ENCODE results near the gene KANK3.
"Not testable (repeated sequence)": the region's sequence is repeated elsewhere in the genome, so short reads cannot be mapped to it uniquely, and the experiment has no call there.

KANK3 gene

DNA sequence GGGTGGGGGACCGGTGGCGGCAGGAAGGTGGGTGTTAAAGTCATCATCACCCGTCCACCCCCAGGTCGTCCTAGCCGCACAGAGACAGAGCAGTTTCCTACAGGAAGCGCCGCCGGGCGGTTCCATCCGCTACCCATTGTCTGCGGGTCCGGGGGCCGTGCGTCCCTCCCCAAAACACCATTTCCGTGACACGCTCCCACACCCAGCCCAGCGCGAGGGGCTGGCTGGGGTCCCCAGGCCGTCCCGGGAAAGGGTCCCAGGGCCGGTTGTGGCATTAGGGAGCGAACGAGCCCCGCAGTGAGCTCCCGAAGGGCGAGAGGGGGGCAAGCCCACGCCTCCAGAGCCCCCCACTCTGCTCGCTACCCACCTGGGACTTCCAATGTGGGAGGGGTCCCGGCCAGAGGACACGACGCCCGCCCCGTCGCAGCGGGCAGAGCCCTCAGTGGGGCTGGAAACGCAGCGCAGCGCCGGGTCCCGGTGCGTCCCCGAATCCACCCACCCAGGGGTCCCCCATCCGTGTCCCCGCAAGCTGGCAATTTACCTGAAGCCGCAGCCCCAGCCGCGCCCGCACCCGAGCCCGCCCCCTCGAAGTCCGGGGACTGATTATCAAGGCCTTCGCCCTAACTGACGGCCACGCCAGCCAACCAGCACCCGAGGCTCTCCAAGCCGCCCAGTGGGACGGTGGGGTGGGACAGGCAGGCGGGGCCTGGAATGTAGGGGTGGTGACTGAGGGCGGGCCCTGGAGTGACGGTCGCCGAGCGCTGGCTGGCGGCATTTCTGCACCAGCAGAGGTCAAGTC lies at the start of gene KANK3:
TSS of gene KANK3 (minus strand) at position 579 of the 799 bp plus-strand sequence. CDS start 5,434 bp downstream, outside the sequence.
- DNase-seq (ENCODE audit: low read depth in 3 of 3): peak; percentile 82 to 95 (median 85)

GRCh38 chr19:8392017-8392591 lies 49.0 kb upstream of the KANK3 start:
- no peak for DNase-seq (ENCODE audit: low read depth in 3 of 3)

DNA sequence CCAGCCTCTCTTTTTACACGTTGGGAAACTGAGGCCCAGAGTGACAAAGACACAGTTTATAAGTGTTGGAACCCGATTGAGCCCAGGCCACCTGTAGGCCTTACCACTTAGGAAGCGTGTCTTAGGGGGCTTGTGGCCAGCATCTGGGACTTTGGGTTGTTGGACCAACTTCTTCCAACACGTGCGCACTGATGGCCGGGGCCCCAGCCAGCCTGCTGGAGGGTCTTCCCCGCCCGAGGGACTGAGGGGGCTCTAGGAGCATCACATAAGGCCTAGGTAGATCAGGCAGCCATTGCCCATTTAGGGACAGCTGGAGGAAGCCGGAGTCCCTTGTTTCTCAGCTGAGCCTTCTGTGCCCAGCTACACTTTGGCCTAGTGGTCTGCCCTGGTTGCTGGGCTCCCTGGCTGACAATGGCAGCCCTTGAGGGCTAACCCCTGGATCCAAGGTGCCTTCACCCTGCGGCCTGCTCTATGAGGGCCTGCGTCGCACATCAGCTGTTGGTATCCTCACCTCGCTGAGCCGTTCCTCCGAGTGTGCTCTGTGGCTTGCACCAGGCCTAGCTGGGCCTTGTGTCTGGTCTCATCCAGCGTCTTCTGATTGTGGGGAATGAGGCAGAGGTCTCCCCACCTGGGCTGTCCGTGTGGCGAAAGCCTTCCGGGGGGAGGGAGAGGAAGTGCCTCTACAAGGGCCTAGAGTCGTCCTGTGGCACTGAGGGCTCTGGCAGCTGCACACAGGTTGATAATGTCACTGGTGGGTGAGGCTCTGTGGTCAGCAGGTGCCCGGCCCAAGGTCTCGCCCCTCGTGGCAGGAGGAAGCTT lies 48.3 kb upstream of the KANK3 start:
- DNase-seq (ENCODE audit: low read depth in 3 of 3): no peak

- peak; percentile 82 to 95 (median 86) for DNase-seq (ENCODE audit: low read depth in 3 of 3)
These were observed 47.5 kb upstream of the KANK3 start for GRCh38 chr19:8390617-8390981.

- DNase-seq (ENCODE audit: low read depth in 3 of 3): peak; percentile 91 to 99 (median 97)
These were observed 47.0 kb upstream of the KANK3 start, which contains the start of gene RAB11B for GRCh38 chr19:8389891-8390616. Gene RAB11B (plus strand): TSS chr19:8390360. CDS start chr19:8390417, 57 bp downstream.

- DNase-seq (ENCODE audit: low read depth in 3 of 3): no peak
These were observed 45.5 kb upstream of the KANK3 start for GRCh38 chr19:8388612-8388958.

DNA sequence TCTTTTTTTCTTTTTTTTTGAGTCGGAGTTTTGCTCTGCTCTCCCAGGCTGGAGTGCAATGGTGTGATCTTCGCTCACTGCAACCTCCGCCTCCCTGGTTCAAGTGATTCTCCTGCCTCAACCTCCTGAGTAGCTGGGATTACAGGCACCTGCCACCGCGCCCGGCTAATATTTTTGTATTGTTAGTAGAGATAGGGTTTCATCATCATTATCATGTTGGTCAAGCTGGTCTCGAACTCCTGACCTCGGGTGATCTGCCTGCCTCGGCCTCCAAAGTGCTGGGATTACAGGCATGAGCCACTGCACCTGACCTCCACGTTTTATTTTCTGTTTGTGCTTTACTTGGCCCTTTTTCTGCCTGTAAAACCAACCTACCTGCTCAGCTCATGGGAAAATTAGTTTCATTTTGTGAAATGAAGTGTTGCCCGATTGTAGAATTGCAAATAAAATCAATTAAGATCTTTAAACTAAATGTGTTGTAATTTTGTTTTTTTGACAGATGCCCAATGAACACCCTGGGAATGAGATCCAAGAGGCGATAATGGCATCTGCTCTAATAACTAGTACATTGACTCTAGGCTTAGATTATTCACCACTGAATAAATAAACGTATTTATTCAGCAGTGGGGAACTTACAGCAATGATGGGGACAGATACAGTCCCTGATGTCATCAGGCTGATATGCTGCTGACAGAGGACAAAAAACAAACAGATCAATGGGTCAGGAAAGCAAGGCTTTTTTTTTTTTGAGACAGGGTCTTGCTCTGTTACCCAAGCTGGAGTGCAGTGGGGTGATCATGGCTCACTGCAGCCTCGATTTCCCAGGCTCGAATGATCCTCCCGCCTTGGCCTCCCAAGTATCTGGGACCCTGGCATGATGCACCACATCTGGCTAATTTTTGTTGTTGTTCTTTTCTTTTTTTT lies 44.9 kb upstream of the KANK3 start:
- DNase-seq (ENCODE audit: low read depth in 3 of 3): no peak

DNA sequence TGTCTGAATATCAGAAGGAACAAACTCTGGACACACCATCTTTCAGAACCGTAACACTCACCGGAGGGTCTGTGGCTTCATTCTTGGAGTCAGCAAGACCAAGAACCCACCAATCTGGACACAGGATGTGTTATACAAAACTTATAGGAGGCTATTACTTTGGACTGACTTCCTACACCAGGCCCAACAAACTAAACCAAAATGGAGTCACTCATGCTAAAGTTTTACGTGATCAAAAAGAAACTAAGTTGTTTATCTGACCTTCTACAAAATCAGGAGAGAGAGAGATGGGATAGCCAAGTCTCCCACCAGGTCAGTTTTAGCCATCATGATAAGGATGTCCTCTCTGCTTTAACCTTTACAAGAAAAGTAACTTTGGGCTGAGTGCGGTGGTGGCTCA lies 43.9 kb upstream of the KANK3 start:
- DNase-seq (ENCODE audit: low read depth in 3 of 3): no peak

GRCh38 chr19:8386419-8386818 lies 43.4 kb upstream of the KANK3 start:
- not testable (repeated sequence) for DNase-seq (ENCODE audit: low read depth in 3 of 3)

GRCh38 chr19:8385566-8385965 lies 42.5 kb upstream of the KANK3 start:
- not testable (repeated sequence) for DNase-seq (ENCODE audit: low read depth in 3 of 3)

- DNase-seq (ENCODE audit: low read depth in 3 of 3): not testable (repeated sequence)
These were observed 42.0 kb upstream of the KANK3 start for GRCh38 chr19:8385103-8385502.

DNA sequence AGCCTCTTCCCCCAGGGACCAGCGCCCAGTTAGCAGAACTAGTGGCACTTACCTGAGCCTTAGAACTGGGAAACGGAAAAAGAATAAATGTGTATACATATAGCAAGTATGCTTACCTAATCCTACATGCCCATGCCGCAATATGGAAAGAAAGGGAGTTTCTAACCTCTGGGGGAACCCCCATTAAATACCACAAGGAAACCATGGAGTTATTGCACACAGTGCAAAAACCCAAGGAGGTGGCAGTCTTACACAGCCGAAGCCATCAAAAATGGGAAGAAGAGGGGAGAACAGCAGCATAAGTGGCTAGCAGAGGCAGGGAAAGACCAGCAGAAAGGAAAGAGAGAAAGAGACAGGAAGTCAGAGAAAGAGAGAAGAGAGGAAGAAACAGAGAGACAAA lies 41.5 kb upstream of the KANK3 start:
- DNase-seq (ENCODE audit: low read depth in 3 of 3): not testable (repeated sequence)

DNA sequence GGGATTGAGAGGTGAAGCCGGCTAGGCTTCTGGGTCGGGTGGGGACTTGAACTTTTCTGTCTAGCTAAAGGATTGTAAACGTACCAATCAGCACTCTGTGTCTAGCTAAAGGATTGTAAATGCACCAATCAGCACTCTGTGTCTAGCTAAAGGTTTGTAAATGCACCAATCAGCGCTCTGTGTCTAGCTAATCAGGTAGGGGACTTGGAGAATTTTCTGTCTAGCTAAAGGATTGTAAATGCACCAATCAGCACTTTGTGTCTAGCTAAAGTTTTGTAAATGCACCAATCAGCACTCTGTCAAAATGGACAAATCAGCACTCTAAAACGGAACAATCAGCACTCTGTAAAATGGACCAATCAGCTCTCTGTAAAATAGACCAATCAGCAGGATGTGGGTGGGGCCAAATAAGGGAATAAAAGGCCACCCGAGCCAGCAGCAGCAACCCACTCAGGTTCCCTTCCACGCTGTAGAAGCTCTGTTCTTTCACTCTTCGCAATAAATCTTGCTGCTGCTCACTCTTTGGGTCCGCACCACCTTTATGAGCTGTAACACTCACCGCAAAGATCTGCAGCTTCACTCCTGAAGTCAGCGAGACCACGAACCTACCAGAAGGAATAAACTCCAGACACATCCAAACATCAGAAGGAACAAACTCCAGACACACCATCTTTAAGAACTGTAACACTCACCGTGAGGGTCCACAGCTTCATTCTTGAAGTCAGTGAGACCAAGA lies 36.3 kb upstream of the KANK3 start:
- DNase-seq (ENCODE audit: low read depth in 3 of 3): not testable (repeated sequence)

- no peak for DNase-seq (ENCODE audit: low read depth in 3 of 3)
These were observed 34.5 kb upstream of the KANK3 start for GRCh38 chr19:8377598-8377997.

GRCh38 chr19:8376373-8376974 lies 33.4 kb upstream of the KANK3 start:
- not testable (repeated sequence) for DNase-seq (ENCODE audit: low read depth in 3 of 3)

- DNase-seq (ENCODE audit: low read depth in 3 of 3): not testable (repeated sequence)
These were observed 32.7 kb upstream of the KANK3 start for GRCh38 chr19:8375766-8376165.

DNA sequence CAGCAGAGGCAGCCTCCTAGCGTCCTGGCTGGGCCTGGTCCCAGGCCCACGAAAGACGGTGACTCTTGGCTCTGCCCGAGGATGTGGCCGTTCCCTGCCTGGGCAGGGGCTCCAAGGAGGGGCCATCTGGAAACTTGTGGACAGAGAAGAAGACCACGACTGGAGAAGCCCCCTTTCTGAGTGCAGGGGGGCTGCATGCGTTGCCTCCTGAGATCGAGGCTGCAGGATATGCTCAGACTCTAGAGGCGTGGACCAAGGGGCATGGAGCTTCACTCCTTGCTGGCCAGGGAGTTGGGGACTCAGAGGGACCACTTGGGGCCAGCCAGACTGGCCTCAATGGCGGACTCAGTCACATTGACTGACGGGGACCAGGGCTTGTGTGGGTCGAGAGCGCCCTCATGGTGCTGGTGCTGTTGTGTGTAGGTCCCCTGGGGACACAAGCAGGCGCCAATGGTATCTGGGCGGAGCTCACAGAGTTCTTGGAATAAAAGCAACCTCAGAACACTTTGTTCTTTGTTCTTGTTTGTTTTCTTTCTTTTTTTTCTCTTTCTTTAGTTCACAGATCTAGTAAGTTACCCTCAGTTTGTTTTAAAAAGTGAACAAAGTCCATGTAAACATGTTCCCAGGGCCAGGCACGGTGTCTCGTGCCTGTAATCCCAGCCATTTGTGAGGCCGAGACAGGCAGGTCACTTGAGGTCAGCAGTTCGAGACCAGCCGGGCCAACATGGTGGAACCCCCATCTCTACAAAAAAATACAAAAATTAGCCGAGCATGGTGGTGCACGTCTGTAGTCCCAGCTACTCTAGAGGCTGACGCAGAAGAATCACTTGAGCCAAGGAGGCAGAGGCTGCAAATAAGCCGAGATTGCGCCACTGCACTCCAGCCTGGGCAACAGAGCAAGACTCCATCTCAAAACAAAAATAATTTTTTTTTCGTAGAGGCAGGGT lies 31.1 kb upstream of the KANK3 start:
- DNase-seq (ENCODE audit: low read depth in 3 of 3): no peak

GRCh38 chr19:8371011-8371804 lies 28.1 kb upstream of the KANK3 start:
- DNase-seq (ENCODE audit: low read depth in 3 of 3): no peak
